A172 (cell line): ENCODE measurements around the gene NDUFS6. TPM values are rescaled to one million over a fixed set of nuclear protein-coding genes. Genes with fewer than 3 reads are reported as not detected.
"Not testable (repeated sequence)": the region's sequence is repeated elsewhere in the genome, so short reads cannot be mapped to it uniquely, and the experiment has no call there.

Experiments used
- DNase-seq: peaks from one replicate; pipeline ENCODE4 v3.0.0-alpha.2; 2015; ENCODE audit warnings: low spot score
- total RNA-seq: library from RNA; depleted of rRNA; stranded (reverse); fragments of >200 nt; shearing (Covaris generic); gene quantifications from 2 replicates; pipeline ENCODE4 v1.2.3, GENCODE V29; 2014

NDUFS6 gene
- total RNA-seq, 1 experiment from 2014 or later = 85.8 TPM

- no peak for DNase-seq
These were observed 32.2 kb downstream of the NDUFS6 start for GRCh38 chr5:1833264-1834021.

DNA sequence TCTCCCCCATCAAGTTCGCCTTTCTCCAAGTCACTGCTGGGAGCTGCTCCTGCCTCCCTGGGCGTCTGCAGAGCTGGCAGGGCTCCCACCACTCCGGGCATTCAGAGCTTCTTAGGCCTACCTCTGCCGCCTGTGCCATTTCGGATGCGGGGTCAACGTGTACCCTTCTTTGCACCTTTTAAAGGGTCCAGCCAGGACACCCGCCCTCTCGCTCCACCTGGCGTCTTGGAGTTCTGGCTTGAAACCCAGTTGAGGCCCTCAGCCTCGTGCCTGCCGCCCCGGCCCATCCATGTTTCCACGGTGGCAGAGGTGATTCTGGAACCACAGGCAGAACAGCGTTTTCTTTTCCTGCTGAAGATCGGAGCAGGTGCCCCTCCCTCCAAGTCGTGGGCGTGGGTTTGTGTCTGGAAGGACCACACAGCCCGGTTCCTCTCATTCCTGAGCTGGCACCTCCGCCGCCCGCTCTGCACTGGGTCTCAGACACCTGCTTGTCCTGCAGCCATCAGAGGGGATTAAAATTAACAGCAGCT lies 32.9 kb downstream of the NDUFS6 start:
- DNase-seq = no peak

GRCh38 chr5:1834721-1835429 lies 33.7 kb downstream of the NDUFS6 start:
- no peak for DNase-seq

DNA sequence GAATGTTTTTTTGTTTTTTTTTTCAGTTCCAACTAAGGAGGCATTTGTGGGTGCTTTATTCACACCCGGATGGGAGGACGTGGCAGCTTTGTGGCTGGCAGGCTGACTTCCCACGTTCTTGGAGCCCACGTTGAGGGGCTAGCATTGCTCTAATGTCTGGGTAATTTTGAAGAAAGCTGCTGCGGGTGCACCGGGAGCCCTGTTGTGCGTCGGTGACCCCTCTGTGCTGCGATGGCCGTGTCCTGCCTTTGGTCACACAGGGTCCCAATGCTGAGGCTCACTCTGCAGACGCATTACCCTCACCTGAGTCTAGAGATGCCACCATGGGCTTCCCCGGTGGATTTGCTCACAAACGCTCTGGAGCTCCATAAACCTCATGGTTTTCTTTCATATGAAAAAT lies 34.2 kb downstream of the NDUFS6 start:
- DNase-seq = no peak

DNA sequence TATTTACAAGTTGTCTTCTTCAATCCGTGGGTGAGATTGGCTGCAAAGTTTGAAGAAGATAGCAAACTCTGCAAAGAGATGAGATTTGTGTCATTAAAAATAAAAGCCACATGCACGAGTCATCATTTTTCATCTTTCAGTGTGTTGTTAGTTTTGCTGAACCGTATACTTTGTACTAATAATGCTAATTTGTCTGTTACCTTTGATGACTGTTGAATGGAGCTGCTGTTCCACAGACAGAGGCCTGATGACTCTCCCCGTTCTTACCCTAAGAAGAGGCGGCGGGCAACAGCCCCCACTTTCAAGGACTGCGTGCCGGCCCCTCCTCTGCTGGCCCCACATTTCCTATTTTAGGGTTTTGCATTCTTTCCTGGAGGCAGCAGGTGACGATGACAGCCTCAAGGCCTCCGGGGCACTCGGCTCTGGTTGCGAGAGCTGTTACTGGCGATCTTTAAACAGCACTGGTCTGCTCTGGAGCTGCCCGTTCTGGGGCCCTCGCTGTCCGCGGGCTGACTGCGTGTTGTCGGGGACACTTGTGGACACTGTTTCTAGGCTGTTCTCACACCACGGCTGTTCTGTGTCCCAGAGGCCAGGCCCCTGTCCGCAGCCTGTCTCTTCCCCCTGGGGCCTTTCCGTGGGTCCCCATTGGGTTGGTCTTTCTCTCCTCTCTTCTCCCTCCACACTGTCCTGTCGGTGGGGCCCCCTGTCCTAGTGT lies 35.1 kb downstream of the NDUFS6 start:
- no peak for DNase-seq

DNA sequence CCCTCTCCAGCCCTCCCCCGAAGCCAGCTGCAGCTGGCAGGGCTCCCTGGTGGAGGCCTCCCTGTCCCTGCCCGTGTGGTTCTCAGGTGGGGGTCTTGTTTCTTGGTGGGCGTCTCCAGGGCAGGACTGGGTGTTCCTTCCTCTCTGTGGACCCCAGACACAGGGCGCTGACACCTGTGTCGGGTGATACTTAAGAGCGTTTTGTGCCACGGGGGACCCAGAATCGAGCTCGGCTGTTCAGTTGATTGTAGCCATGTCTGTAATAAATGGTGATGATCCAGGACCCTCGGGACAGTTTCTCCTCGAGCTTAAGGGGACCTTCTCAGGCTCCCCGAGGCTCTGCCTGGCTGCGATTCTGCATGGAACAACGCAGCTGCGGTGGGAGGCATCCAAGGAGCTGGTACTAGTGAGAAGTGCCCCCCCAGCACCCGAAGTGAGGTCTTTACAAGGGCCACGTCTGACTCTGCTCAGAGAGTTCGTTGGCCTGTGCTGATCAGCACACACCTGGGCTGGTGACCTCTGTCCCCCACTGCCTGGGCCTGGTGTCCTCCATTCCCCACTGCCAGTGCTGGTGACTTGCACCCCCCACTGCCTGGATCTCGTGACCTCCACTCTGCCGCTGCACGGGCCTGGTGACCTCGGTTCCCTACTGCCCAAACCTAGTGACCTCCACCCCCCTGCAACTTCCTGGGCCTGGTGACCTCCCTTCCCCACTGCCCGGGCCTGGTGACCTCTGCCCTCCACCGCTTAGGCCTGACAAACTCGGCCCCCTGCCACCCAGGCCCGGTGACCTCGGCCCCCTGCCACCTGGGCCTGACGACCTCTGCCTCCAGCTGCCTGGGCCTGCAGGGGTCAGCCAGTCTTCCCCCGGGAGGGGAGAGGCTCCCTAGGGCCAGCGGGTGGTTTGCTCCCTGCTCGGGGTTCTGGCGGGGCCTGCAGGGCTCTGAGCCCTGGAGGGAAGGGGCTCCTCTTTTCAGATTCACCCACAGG lies 36.0 kb downstream of the NDUFS6 start:
- no peak for DNase-seq

- DNase-seq = no peak
These were observed 36.8 kb downstream of the NDUFS6 start for GRCh38 chr5:1838013-1838412.

GRCh38 chr5:1840071-1840547 lies 38.9 kb downstream of the NDUFS6 start:
- no peak for DNase-seq

- no peak for DNase-seq
These were observed 39.7 kb downstream of the NDUFS6 start for GRCh38 chr5:1840741-1841521.

DNA sequence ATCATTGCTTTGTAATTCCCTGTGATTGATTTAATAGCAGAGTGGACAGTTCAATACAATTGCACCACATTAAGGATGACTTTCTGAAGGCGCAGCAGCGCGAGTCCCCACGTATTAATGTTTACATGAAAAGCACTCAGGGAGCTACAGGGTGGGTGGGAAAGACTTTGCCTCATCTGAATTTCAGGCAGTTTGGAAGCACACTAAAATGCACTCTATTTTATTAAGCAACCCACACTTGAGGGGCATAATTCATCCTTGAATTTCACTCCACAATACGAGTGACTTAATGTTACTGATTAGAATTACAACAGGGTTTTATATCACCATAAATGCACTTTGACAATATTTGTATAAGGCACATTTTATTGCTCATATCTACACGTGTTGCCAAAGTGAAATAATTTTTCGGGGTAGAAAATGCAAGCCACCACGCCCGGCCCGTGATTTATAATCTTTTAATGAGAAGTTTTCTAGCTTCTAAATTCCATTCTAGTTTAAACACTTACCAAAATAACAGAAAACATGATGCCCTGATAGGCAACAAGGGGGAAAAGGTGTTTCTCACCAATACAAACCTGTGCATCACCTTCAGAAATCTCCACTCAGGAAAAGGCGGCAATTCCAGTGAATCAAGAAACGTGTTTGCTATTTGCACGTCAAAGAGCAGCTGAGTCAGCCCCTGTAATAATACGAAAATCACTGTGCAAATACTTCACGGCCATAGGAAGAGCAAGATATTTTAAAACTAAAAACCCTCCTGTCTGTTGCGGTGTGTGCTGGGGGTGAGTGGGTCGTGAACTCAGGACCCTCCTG lies 41.0 kb downstream of the NDUFS6 start:
- no peak for DNase-seq

GRCh38 chr5:1843761-1844160 lies 42.6 kb downstream of the NDUFS6 start:
- not testable (repeated sequence) for DNase-seq

DNA sequence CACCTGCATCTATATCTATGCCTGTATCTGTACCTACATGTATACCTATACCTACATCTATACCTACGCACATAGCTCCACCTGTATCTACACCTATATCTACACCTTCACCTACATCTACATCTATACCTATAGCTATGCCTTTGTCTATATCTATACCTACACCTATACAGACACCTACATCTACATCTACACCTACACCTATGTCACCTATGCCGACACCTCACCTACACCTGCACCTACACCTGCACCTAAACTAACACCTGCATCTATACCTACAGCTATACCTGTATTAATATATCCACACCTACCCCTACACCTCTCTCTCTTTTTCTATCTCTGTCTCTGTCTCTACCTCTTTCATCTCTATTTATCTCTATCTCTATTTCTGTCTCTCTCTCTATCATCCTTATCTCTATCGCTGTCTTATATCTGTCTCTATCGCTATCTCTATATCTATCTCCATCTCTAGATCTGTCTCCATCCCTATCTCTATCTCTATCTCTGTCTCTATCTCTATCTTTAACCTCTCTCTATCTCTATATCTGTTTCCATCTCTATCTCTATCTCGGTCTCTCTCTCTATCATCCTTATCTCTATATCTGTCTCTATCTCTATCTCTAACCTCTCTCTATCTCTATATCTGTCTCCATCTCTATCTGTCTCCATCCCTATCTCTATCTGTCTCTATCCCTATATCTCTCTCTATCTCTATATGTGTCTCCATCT lies 43.7 kb downstream of the NDUFS6 start:
- DNase-seq = no peak

- DNase-seq = no peak
These were observed 44.5 kb downstream of the NDUFS6 start for GRCh38 chr5:1845696-1846095.

GRCh38 chr5:1846583-1846982 lies 45.4 kb downstream of the NDUFS6 start:
- DNase-seq = no peak

DNA sequence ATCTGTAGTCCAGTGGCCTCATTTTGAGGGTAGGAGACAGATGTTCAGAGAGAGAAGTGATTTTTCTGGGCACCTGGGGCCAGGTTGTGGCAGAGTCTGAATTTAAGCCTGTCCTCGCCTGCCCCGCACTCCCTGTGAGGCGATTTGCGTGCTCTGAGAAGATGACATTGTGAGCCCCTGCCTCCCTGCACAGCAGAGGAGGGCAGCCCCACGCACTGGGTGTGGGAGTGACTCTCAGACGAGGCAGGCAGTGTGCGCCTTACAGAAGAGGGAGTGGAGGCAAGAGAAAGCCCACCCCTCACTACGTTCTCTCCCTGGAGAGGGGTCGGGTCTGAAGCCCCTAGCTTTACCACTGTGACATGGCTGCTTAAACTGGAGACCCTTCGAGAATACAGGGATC lies 45.8 kb downstream of the NDUFS6 start:
- no peak for DNase-seq

GRCh38 chr5:1847611-1848010 lies 46.4 kb downstream of the NDUFS6 start:
- DNase-seq = no peak

DNA sequence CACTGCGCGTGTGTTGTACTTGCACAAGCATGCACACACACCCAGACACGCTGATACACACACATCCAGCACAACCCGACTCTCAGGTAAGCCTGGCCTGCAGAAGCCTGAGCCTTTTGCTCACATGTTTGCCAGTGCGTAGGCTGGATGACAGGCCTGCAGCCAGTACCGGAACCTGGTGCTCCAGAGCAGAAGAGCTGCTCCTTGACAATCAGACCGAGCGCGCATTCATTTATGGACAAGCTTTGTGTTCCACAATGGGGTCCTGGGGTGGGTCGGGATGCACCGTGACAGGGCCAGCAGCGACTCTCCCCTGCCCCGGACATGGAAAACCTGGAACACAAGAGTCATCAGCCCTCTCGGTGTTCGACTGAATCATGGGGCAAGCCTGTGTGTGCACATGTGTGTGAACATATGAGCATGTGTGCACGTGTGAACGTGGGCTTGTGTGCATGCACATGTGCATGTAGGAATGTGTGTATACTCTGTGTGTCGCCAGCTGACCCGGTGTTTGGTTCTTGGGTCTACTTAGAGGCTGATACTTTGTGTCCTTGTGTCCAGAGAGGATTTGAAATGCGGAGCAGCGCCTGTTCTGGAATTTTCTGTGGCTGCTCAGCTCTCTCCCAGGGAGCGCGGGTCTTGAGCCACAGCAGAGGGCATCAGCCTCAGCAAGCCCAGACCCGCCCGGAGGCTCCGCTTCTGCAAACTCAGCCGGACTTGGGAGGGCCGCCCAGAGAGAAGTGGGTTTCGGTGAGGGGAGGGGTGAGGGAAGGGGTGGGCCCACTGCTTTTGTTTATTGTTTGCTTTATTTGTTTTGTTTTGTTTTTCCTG lies 49.3 kb downstream of the NDUFS6 start:
- no peak for DNase-seq
